Activated B cell treated with CpG ODN at 0.5 μM for 24 hours (primary cell): ENCODE data around the gene NOX4. TPM values are rescaled to one million over a fixed set of nuclear protein-coding genes. Genes with fewer than 3 reads are reported as not detected.
"Not testable (repeated sequence)": the region's sequence is repeated elsewhere in the genome, so short reads cannot be mapped to it uniquely, and the experiment has no call there.

ENCODE experiments used
- ATAC-seq: fragments of 200-7000 bp; cut with Tn5 transposase; one replicate; pipeline ENCODE4 v1.10.0; 2021; ENCODE audit warnings: low read depth, mild to moderate bottlenecking, moderate library complexity
- CTCF ChIA-PET: fragments of 350-600 bp; sonication (Branson Sonifier 250); formaldehyde crosslinking; loops from one replicate; lab custom pipeline; 2021; ENCODE audit warnings: antibody characterized with exemption; lab: Charles Lee
- POLR2A ChIA-PET: fragments of 350-600 bp; sonication (Branson Sonifier 250); formaldehyde crosslinking; loops from one replicate; lab custom pipeline; 2021; ENCODE audit warnings: antibody characterized with exemption; lab: Charles Lee
- DNase-seq: peaks from one replicate; pipeline ENCODE4 v3.0.0; 2022
- H3K27ac Mint-ChIP-seq: one replicate; pipeline ENCODE4 v1.8.0; 2020; ENCODE audit warnings: mixed read lengths
- H3K27me3 Mint-ChIP-seq: one replicate; pipeline ENCODE4 v1.8.0; 2021; ENCODE audit warnings: mixed read lengths
- H3K36me3 Mint-ChIP-seq: one replicate; pipeline ENCODE4 v1.8.0; 2021; ENCODE audit warnings: low read depth, mixed read lengths
- H3K4me1 Mint-ChIP-seq: one replicate; pipeline ENCODE4 v1.8.0; 2021; ENCODE audit warnings: mixed read lengths
- H3K4me3 Mint-ChIP-seq: one replicate; pipeline ENCODE4 v1.8.0; 2020; ENCODE audit warnings: mild to moderate bottlenecking, mixed read lengths
- H3K9me3 Mint-ChIP-seq: one replicate; pipeline ENCODE4 v1.8.0; 2020; ENCODE audit warnings: mixed read lengths
- CTCF ChIP-seq: fragments of 200-600 bp; IDR thresholded peaks from one replicate; pipeline ENCODE4 v1.8.0; 2022; ENCODE audit warnings: antibody characterized with exemption, mild to moderate bottlenecking
- intact Hi-C: fragments of 100-400 bp; cut with micrococcal nuclease; formaldehyde crosslinking; loops from one replicate; pipeline ENCODE4 v1.15.1; 2024
- total RNA-seq: library from RNA; stranded (reverse); gene quantifications from 2 replicates; pipeline ENCODE4 v1.2.3, GENCODE V29; 2022

The NOX4 gene
- total RNA-seq, 1 donor from 2014 or later: not detected

GRCh38 chr11:89358761-89359160 lies 132.4 kb downstream of the NOX4 start:
- intact Hi-C loops: no loop called here
- CTCF ChIA-PET: no interaction called here
- DNase-seq (no peak), ATAC-seq (no peak)
- H3K9me3 Mint-ChIP-seq: no peaks in the 10 kb centered on the region
- H3K4me3 Mint-ChIP-seq: no peak overlapping the region
- POLR2A ChIA-PET: no interaction called here
- no peak overlapping the region for H3K27ac Mint-ChIP-seq
- no peaks in the 10 kb centered on the region for H3K36me3 Mint-ChIP-seq
- no peak for TF ChIP-seq CTCF
- H3K4me1 Mint-ChIP-seq: no peaks in the 10 kb centered on the region
- no peaks in the 10 kb centered on the region for H3K27me3 Mint-ChIP-seq

- H3K9me3 Mint-ChIP-seq: peaks cover 3% of the 10 kb centered on the region
- TF ChIP-seq CTCF: no peak
- H3K27me3 Mint-ChIP-seq: no peaks in the 10 kb centered on the region
- intact Hi-C loops: no loop called here
- no peak overlapping the region for H3K27ac Mint-ChIP-seq
- H3K36me3 Mint-ChIP-seq: no peaks in the 10 kb centered on the region
- ATAC-seq (no peak), DNase-seq (no peak)
- POLR2A ChIA-PET: no interaction called here
- CTCF ChIA-PET: no interaction called here
- H3K4me3 Mint-ChIP-seq: no peak overlapping the region
- H3K4me1 Mint-ChIP-seq: no peaks in the 10 kb centered on the region
Observed at GRCh38 chr11:89355646-89356045, 135.5 kb downstream of the NOX4 start.

- H3K27ac Mint-ChIP-seq, intact Hi-C loops, ATAC-seq, H3K4me3 Mint-ChIP-seq, H3K36me3 Mint-ChIP-seq, H3K4me1 Mint-ChIP-seq, POLR2A ChIA-PET, DNase-seq, H3K27me3 Mint-ChIP-seq, H3K9me3 Mint-ChIP-seq, CTCF ChIA-PET: not testable (repeated sequence)
Observed at GRCh38 chr11:89354513-89354912, 136.7 kb downstream of the NOX4 start.

GRCh38 chr11:89347071-89347470 lies 144.1 kb downstream of the NOX4 start:
- H3K4me1 Mint-ChIP-seq: no peaks in the 10 kb centered on the region
- H3K9me3 Mint-ChIP-seq: no peaks in the 10 kb centered on the region

GRCh38 chr11:89346601-89347000 lies 144.6 kb downstream of the NOX4 start:
- Mint-ChIP-seq H3K36me3 (no peaks in the 10 kb centered on the region), H3K27me3 (no peaks in the 10 kb centered on the region), H3K27ac (no peak overlapping the region), H3K9me3 (peaks cover under 1% of the 10 kb centered on the region), H3K4me3 (no peak overlapping the region), H3K4me1 (no peaks in the 10 kb centered on the region)
- ChIA-PET POLR2A (no interaction called here), CTCF (no interaction called here)
- TF ChIP-seq CTCF: no peak
- DNase-seq (no peak), ATAC-seq (no peak)
- intact Hi-C loops: no loop called here

More at GRCh38 chr11:89347071-89347470, 144.1 kb downstream of the NOX4 start:
- ATAC-seq (no peak), DNase-seq (no peak)
- intact Hi-C loops: no loop called here
- Mint-ChIP-seq H3K27ac (no peak overlapping the region), H3K4me3 (no peak overlapping the region), H3K36me3 (no peaks in the 10 kb centered on the region), H3K27me3 (no peaks in the 10 kb centered on the region)
- ChIA-PET CTCF (no interaction called here), POLR2A (no interaction called here)
- TF ChIP-seq CTCF: no peak

- H3K4me1 Mint-ChIP-seq, CTCF ChIA-PET, H3K9me3 Mint-ChIP-seq, H3K27me3 Mint-ChIP-seq, H3K27ac Mint-ChIP-seq, intact Hi-C loops, POLR2A ChIA-PET, H3K36me3 Mint-ChIP-seq, ATAC-seq, DNase-seq, H3K4me3 Mint-ChIP-seq: not testable (repeated sequence)
Observed at GRCh38 chr11:89342880-89343572, 148.1 kb downstream of the NOX4 start.

- not testable (repeated sequence) for H3K4me1 Mint-ChIP-seq, H3K9me3 Mint-ChIP-seq
Observed at GRCh38 chr11:89340450-89340849, 150.7 kb downstream of the NOX4 start.

GRCh38 chr11:89338073-89338472 lies 153.1 kb downstream of the NOX4 start:
- H3K4me3 Mint-ChIP-seq, H3K27me3 Mint-ChIP-seq, H3K9me3 Mint-ChIP-seq, H3K36me3 Mint-ChIP-seq, ATAC-seq, CTCF ChIA-PET, H3K4me1 Mint-ChIP-seq, intact Hi-C loops, H3K27ac Mint-ChIP-seq, POLR2A ChIA-PET, DNase-seq: not testable (repeated sequence)

More at GRCh38 chr11:89340450-89340849, 150.7 kb downstream of the NOX4 start:
- H3K27ac Mint-ChIP-seq, CTCF ChIA-PET, POLR2A ChIA-PET, H3K4me3 Mint-ChIP-seq, ATAC-seq, H3K27me3 Mint-ChIP-seq, H3K36me3 Mint-ChIP-seq, DNase-seq, intact Hi-C loops: not testable (repeated sequence)

GRCh38 chr11:89337100-89337650 lies 154.0 kb downstream of the NOX4 start:
- H3K27me3 Mint-ChIP-seq, ATAC-seq, intact Hi-C loops, CTCF ChIA-PET, H3K27ac Mint-ChIP-seq, POLR2A ChIA-PET, H3K36me3 Mint-ChIP-seq, H3K4me3 Mint-ChIP-seq, H3K9me3 Mint-ChIP-seq, H3K4me1 Mint-ChIP-seq, DNase-seq: not testable (repeated sequence)
